Activated naive CD8-positive, alpha-beta T cell (primary cell): ENCODE results near the gene NOS3.
A peak's percentile ranks its signal among the peaks of the same experiment; 100 is the strongest.
"Not testable (repeated sequence)": the region's sequence is repeated elsewhere in the genome, so short reads cannot be mapped to it uniquely, and the experiment has no call there.

Source experiments
- H3K27ac Mint-ChIP-seq: one replicate; pipeline ENCODE4 v1.8.0; 2021; ENCODE audit warnings: mixed read lengths
- H3K27me3 Mint-ChIP-seq: one replicate; pipeline ENCODE4 v1.8.0; 2021; ENCODE audit warnings: mixed read lengths
- H3K36me3 Mint-ChIP-seq: one replicate; pipeline ENCODE4 v1.8.0; 2021; ENCODE audit warnings: mixed read lengths
- H3K4me1 Mint-ChIP-seq: one replicate; pipeline ENCODE4 v1.8.0; 2021; ENCODE audit warnings: low read depth, mixed read lengths
- H3K4me3 Mint-ChIP-seq: one replicate; pipeline ENCODE4 v1.8.0; 2021; ENCODE audit warnings: mild to moderate bottlenecking, mixed read lengths
- H3K9me3 Mint-ChIP-seq: one replicate; pipeline ENCODE4 v1.8.0; 2021; ENCODE audit warnings: low read depth, mixed read lengths

Gene NOS3

DNA sequence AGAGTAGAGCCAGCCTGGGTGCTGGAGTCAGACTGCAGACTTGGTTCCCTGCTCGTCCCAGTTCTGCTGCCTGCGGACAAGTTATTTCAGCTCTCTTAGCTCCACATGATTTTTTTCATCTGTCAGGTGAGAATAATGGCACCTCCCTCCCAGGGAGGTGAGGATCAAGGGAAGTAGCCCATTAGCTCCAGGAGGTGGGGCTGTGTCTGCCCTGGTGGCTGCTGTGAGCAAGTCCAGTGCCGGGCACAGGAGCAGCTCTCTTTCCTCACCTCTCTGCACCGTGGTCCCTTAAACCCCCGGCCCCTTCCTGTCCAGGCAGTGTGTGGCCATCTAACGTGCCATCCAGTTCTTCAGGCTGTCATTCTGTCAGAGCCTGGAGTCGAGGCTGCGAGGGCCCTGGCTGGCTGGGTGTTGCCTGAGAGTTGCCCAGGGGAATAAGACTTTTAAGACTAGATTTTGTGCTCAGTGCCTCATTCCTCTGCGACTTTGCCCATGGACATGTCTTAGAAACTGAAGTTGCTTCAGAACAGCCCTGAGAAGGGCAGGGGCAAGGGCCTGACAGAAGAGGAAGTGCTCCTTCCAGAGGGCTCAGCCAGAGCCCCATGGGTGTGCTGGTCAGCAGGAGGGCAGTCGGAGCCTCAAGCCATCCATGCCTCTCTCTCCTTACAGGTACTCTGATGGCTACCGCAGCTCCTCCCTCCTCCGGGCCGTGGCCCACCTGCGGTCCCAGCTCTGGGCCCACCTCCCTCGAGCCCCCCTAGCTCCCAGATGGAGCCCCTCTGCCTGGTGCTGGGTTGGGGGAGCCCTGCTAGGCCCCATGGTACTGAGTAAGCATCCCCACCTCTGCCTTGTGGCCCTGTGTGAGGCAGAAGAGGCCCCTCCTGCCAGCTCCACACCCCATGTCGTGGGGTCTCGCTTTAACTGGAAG is 42.4 kb downstream of the NOS3 start:
- peaks cover 12% of the 10 kb centered on the region for H3K4me1 Mint-ChIP-seq
- no peaks in the 10 kb centered on the region for H3K36me3 Mint-ChIP-seq
- no peaks in the 10 kb centered on the region for H3K9me3 Mint-ChIP-seq
- no peak overlapping the region for H3K4me3 Mint-ChIP-seq
- no peak overlapping the region for H3K27ac Mint-ChIP-seq
- no peaks in the 10 kb centered on the region for H3K27me3 Mint-ChIP-seq

DNA sequence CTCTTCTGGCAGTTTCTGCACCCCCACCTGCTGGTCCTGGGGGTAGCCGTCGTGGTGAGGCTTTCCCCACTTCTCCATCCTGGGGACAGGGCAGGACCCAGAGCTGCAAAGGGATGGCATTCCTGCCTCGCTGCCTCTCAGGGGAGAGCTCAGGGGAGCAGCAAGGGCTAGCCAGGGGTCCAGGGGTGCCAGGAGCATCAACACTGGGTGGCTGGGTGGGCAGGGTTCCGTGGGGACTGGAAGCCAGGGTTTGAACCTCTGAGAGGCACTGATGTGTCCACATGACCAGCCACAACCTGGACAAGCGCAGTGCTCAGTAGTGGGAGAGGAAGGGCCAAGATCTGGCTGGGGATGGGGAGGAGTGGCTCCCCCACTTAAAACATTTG is 43.0 kb downstream of the NOS3 start:
- no peaks in the 10 kb centered on the region for H3K27me3 Mint-ChIP-seq
- H3K9me3 Mint-ChIP-seq: no peaks in the 10 kb centered on the region
- no peaks in the 10 kb centered on the region for H3K36me3 Mint-ChIP-seq
- peaks cover 12% of the 10 kb centered on the region for H3K4me1 Mint-ChIP-seq
- no peak overlapping the region for H3K27ac Mint-ChIP-seq
- H3K4me3 Mint-ChIP-seq: no peak overlapping the region

DNA sequence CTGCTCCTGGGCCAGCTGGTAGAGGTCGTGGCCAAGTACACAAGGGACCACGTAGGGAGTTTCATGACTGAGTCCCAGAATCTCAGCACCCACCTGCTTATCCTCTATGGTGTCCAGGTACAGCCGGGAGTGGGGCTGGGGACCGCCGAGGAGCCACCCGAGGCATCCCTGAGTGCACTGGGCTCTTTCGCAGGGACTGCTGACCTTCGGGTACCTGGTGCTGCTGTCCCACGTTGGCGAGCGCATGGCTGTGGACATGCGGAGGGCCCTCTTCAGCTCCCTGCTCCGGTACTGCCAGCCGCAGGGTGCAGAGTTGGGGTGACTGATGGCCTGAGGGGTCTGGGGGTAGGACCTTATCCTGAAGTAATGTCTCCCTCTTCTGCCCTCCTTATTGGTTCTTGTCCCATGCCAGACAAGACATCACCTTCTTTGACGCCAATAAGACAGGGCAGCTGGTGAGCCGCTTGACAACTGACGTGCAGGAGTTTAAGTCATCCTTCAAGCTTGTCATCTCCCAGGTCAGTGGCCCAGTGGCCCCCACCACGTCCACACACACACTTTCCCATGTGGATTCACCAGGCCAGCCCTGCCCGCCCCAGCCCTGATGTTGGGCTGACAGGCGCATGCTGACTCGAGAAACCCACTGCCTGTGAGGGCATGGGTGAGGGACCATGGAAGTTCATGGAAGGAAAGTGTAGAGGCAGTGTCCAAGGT is 43.7 kb downstream of the NOS3 start:
- no peaks in the 10 kb centered on the region for H3K9me3 Mint-ChIP-seq
- no peaks in the 10 kb centered on the region for H3K36me3 Mint-ChIP-seq
- H3K27me3 Mint-ChIP-seq: no peaks in the 10 kb centered on the region
- no peak overlapping the region for H3K27ac Mint-ChIP-seq
- peaks cover 14% of the 10 kb centered on the region for H3K4me1 Mint-ChIP-seq
- no peak overlapping the region for H3K4me3 Mint-ChIP-seq

DNA sequence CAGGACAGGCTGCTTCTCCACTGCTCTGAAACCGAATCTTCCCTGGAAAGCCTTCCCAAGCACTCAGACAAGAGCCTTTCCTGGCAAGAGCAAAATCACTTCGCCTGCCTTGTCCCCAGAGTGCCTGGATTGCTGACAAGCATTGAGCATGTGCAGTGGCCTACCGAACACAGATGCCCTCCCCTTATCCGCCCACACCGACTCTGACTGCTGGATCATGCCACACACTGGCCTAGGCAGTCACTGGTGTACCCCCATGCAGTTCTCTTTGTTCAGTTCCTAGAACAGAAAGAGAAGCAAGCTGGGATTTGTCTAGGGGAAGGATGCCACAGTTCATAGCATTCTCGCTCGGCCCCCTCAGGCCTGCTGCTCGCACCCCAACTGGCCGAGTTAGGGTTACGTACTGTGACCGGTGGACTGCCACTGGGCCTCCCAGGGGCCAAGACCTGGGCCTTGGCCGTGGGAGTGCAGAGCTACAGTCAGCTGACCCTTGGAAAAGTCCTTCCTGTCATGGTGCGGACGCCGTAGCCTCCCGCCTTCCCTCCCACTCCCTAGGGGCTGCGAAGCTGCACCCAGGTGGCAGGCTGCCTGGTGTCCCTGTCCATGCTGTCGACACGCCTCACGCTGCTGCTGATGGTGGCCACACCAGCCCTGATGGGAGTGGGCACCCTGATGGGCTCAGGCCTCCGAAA is 44.4 kb downstream of the NOS3 start:
- Mint-ChIP-seq H3K27ac (no peak overlapping the region), H3K4me3 (no peak overlapping the region), H3K27me3 (no peaks in the 10 kb centered on the region), H3K4me1 (peaks cover 20% of the 10 kb centered on the region), H3K36me3 (no peaks in the 10 kb centered on the region), H3K9me3 (no peaks in the 10 kb centered on the region)

DNA sequence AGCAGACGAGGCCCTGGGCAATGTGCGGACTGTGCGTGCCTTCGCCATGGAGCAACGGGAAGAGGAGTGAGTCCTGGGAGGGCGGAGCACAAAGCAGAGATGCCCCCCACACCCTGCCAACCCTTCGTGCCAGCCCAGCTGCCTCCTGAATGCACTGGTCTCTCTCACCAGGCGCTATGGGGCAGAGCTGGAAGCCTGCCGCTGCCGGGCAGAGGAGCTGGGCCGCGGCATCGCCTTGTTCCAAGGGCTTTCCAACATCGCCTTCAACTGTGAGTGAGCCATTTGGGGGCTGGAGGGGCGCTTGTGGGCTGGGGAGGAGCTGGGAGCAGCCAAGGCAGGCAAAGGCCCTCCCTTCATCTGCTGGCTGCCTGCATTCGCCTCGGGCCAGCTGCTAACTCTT is 45.1 kb downstream of the NOS3 start:
- no peaks in the 10 kb centered on the region for H3K36me3 Mint-ChIP-seq
- peaks cover 19% of the 10 kb centered on the region for H3K4me1 Mint-ChIP-seq
- no peaks in the 10 kb centered on the region for H3K9me3 Mint-ChIP-seq
- no peak overlapping the region for H3K27ac Mint-ChIP-seq
- H3K27me3 Mint-ChIP-seq: no peaks in the 10 kb centered on the region
- no peak overlapping the region for H3K4me3 Mint-ChIP-seq

DNA sequence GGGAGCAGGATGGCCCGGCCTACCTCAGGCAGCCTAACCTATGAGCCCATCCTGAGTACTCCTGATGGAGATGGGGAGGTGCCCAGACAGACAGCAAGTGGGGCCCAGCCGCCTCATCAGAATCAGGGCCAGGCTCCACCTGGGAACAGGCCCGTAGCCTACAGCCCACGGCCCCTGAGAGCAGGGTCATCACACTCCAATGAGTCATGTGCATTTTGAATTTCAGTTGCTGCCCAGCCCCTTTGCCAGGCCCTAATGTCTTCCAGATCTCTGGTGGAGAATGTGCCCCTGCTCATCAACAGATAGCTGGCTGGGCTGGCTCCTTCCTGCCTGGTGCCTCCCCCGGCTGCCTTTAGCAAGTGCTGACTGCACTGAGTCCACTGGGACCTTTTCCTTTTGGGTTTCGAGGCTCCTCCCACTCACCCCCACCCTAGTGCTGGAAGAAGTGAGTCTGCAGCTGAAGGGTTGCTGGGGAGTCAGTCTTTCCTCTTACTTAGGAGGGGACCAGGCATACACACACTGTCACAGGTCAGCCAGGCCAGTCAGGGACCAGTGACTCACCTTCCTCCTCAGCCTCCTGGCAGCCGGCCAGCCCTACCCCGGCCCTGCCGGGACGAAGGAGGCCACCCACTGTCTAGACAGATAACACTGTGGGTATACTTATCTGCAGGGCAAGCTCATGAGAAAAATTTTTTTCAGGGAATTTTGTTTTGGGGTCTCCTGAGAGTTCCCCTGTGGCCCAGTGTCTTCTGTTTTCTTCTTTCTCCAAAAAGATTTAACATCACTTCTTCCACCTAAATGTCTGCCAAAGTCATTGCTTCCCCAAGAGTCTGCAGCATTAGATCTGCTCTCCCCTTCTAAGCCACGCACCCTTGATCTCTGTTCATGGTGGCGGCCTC is 48.4 kb downstream of the NOS3 start:
- Mint-ChIP-seq H3K27me3 (no peaks in the 10 kb centered on the region), H3K9me3 (no peaks in the 10 kb centered on the region), H3K4me3 (peak overlapping the region; percentile 47), H3K4me1 (peaks cover 17% of the 10 kb centered on the region), H3K36me3 (no peaks in the 10 kb centered on the region), H3K27ac (peak overlapping the region; percentile 93)

DNA sequence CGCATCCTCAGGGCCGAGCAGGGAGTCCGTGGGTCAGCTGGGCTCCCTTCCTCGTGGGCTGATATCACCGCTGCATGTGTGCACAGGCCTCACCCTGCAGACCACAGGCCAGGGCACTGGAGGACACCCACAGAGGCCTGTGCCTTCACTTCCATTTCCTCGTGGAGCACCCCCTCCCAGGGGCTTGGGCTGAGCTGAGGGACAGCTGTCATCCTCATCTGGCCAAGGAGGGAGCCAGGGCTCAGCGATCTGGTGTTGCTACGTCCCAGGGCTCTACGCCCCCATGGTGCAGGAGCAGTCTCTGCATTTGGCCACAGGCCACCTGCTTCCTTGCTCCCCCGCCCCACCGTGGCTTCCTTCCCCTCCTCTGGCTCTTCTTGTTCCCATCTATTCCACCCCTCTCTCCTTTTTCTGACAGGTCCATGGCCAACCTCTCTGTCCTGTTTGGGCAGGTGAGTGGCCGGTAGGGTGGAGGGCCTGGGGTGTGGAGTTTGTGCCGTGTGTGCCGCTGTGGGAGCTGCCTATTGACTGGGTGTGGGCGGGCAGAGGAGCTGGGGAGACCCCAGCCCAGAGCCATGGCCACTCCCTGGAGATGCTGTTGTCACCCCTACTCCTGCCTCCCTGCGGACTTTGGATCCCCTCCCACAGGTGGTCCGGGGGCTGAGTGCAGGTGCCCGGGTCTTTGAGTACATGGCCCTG is 49.2 kb downstream of the NOS3 start:
- Mint-ChIP-seq H3K4me3 (peak overlapping the region; percentile 47), H3K27ac (peak overlapping the region; percentile 93), H3K4me1 (peaks cover 17% of the 10 kb centered on the region), H3K27me3 (no peaks in the 10 kb centered on the region), H3K36me3 (no peaks in the 10 kb centered on the region), H3K9me3 (no peaks in the 10 kb centered on the region)

DNA sequence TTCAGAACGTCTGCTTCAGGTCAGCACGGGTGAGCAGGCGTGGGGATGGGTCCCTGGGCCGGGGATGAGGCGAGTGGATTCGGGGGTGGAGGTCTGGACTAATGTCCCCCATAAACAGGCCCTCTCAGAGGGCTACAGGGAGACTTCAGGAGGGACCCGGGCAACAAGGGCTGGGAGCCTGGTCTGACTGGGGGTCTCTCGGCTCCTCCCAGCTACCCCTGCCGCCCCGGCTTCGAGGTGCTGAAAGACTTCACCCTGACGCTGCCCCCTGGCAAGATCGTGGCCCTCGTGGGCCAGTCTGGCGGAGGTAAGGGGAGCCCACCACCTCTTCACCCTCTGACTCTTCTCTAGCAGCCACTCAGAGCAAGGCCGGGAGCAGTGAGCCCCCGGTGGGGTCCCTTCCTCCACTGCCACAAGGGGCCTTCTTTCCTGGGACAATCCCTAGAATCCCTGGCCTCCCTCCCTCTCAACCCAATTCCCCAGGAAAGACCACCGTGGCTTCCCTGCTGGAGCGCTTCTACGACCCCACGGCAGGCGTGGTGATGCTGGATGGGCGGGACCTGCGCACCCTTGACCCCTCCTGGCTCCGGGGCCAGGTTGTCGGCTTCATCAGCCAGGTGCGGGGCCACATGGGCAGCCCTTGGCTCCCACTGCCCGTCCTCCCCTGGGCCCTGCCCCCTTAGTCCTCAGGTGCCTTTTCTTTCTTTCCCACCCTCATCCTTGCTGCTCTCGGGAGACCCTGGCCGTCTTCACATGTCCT is 50.0 kb downstream of the NOS3 start:
- no peaks in the 10 kb centered on the region for H3K9me3 Mint-ChIP-seq
- H3K27me3 Mint-ChIP-seq: no peaks in the 10 kb centered on the region
- no peak overlapping the region for H3K27ac Mint-ChIP-seq
- no peaks in the 10 kb centered on the region for H3K36me3 Mint-ChIP-seq
- H3K4me3 Mint-ChIP-seq: no peak overlapping the region
- peaks cover 17% of the 10 kb centered on the region for H3K4me1 Mint-ChIP-seq

DNA sequence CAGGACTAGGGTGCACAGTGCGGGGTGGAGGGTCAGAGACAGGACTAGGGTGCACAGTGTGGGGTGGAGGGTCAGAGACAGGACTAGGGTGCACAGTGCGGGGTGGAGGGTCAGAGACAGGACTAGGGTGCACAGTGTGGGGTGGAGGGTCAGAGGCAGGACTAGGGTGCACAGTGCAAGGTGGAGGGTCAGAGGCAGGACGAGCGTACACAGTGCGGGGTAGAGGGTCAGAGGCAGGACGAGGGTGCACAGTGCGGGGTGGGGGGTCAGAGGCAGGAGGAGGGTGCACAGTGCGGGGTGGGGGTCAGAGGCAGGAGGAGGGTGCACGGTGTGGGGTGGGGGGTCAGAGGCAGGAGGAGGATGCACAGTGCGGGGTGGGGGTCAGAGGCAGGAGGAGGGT is 52.6 kb downstream of the NOS3 start:
- H3K4me1 Mint-ChIP-seq: peaks cover 17% of the 10 kb centered on the region
- not testable (repeated sequence) for H3K27ac Mint-ChIP-seq, H3K36me3 Mint-ChIP-seq, H3K9me3 Mint-ChIP-seq, H3K4me3 Mint-ChIP-seq, H3K27me3 Mint-ChIP-seq

DNA sequence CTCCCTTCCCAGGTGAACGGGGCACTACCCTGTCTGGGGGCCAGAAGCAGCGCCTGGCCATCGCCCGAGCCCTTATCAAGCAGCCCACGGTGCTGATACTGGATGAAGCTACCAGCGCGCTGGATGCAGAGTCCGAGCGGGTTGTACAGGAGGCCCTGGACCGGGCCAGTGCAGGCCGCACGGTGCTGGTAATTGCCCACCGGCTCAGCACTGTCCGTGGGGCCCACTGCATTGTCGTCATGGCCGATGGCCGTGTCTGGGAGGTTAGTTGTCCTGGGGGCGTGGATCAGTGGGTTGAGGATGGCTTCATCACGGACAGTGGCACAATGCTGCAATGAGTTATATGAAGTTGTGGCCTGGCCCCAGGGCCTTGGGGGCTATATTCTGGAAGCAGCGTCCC is 53.1 kb downstream of the NOS3 start:
- H3K27me3 Mint-ChIP-seq: no peaks in the 10 kb centered on the region
- H3K9me3 Mint-ChIP-seq: no peaks in the 10 kb centered on the region
- no peak overlapping the region for H3K4me3 Mint-ChIP-seq
- peaks cover 12% of the 10 kb centered on the region for H3K4me1 Mint-ChIP-seq
- H3K36me3 Mint-ChIP-seq: no peaks in the 10 kb centered on the region
- H3K27ac Mint-ChIP-seq: no peak overlapping the region

DNA sequence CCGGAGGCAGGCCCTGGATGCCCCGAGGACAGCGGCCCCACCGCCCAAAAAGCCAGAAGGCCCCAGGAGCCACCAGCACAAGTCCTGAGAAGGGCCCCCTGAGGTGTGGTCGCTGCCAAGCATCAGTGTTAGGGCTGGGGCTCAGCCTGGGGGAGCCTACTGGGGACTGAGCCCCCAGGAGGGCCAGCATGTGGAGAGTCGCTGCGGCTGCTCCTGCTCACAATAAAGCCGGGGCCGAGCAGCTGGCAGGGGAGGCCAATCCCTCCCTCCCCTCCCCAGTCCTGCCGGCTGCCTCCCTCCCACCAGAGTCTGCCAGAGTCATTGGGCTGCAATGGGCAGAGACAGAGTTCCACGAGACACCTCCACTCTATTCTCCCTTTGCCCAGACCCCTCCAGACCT is 54.4 kb downstream of the NOS3 start:
- Mint-ChIP-seq H3K27me3 (no peaks in the 10 kb centered on the region), H3K27ac (no peak overlapping the region), H3K36me3 (no peaks in the 10 kb centered on the region), H3K4me3 (no peak overlapping the region), H3K4me1 (peaks cover 2% of the 10 kb centered on the region), H3K9me3 (no peaks in the 10 kb centered on the region)

DNA sequence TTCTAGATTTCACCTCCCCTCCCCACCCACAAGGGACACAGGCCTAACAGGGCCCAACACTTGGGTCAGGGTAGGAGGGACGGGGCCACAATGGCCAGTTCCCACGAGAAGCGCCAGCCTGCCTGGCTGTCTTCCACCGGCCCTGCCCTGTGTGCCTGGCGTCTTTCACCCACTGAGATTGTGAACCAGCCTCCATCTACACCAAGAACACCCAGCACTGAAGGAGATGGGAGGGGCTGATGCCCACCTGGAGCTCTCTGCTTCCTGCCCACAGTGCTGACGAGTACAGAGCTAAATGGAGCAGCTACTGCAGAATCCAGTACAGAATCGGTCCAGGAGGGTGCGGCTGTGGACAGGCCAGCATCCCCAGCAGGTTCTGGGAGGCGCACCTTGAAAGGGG is 55.1 kb downstream of the NOS3 start:
- Mint-ChIP-seq H3K27ac (no peak overlapping the region), H3K36me3 (no peaks in the 10 kb centered on the region), H3K4me1 (peaks cover 2% of the 10 kb centered on the region), H3K27me3 (no peaks in the 10 kb centered on the region), H3K4me3 (no peak overlapping the region), H3K9me3 (no peaks in the 10 kb centered on the region)
